ENCODE measurements around the gene BAZ2B. TPM values are rescaled to one million over a fixed set of nuclear protein-coding genes. Genes with fewer than 3 reads are reported as not detected.

Gene BAZ2B
- total RNA-seq, 1 experiment from 2014 or later, result 19.9 TPM

GRCh38 chr2:159546039-159546438 is 70.3 kb downstream of the BAZ2B start:
- Histone ChIP-seq H3K27me3 (ENCODE audit: insufficient read depth, low read length) (no peaks in the 10 kb centered on the region), H4K20me1 (ENCODE audit: insufficient read depth) (no peaks in the 10 kb centered on the region), H3K4me3 (replicated peaks in 1 of 2; ENCODE audit: low read depth in 1 of 2, low read length in 2 of 2) (no peak overlapping the region), H3K36me3 (ENCODE audit: control insufficient read depth in 1 of 2, insufficient read depth in 2 of 2, low read length in 2 of 2) (no peaks in the 10 kb centered on the region), H3K4me1 (ENCODE audit: control insufficient read depth in 1 of 2, insufficient read depth in 2 of 2, low read length in 2 of 2) (no peaks in the 10 kb centered on the region), H3K4me2 (ENCODE audit: low read length) (no peak overlapping the region), H3K9me3 (ENCODE audit: control insufficient read depth in 1 of 2, insufficient read depth in 1 of 2, low read depth in 1 of 2, low read length in 2 of 2) (no peaks in the 10 kb centered on the region; a peak in 1 of 4 replicates), H3K27ac (ENCODE audit: low read depth, low read length) (no peak overlapping the region), H3K9me2 (ENCODE audit: insufficient read depth) (no peaks in the 10 kb centered on the region), H3K79me2 (ENCODE audit: insufficient read depth, low read length) (no peaks in the 10 kb centered on the region), H3K9ac (ENCODE audit: low read length) (no peak overlapping the region), H2AFZ (ENCODE audit: low read depth, low read length, poor library complexity, severe bottlenecking) (no peak overlapping the region)
- DNase-seq (ENCODE audit: low read depth, low spot score) (no peak), ATAC-seq (no peak)
- ChIA-PET RAD21 (ENCODE audit: low non-redundant PET in 1 of 2, low total read pairs in 2 of 2, uncharacterized antibody in 2 of 2, unreplicated experiment in 2 of 2) (no interaction called here), POLR2A (no interaction called here), CTCF (no interaction called here)
- intact Hi-C loops (cut with micrococcal nuclease), result no loop called here
- no peak for TF ChIP-seq ZBTB33 (IDR thresholded peaks at IDR 0.05; ENCODE audit: extremely low read depth, insufficient replicate concordance, low read length)
- no peak for TF ChIP-seq POLR2AphosphoS5 (IDR thresholded peaks at IDR 0.05; ENCODE audit: low read depth, low read length)
- BruUV-seq (replicated peaks), result no TSS peak

GRCh38 chr2:159545085-159545484 is 71.3 kb downstream of the BAZ2B start:
- Histone ChIP-seq H3K4me1 (ENCODE audit: control insufficient read depth in 1 of 2, insufficient read depth in 2 of 2, low read length in 2 of 2) (no peaks in the 10 kb centered on the region), H3K4me3 (replicated peaks in 1 of 2; ENCODE audit: low read depth in 1 of 2, low read length in 2 of 2) (no peak overlapping the region), H3K27me3 (ENCODE audit: insufficient read depth, low read length) (no peaks in the 10 kb centered on the region), H4K20me1 (ENCODE audit: insufficient read depth) (no peaks in the 10 kb centered on the region), H3K9me2 (ENCODE audit: insufficient read depth) (no peaks in the 10 kb centered on the region), H3K27ac (ENCODE audit: low read depth, low read length) (no peak overlapping the region), H3K36me3 (ENCODE audit: control insufficient read depth in 1 of 2, insufficient read depth in 2 of 2, low read length in 2 of 2) (no peaks in the 10 kb centered on the region), H3K9me3 (ENCODE audit: control insufficient read depth in 1 of 2, insufficient read depth in 1 of 2, low read depth in 1 of 2, low read length in 2 of 2) (no peaks in the 10 kb centered on the region; a peak in 1 of 4 replicates), H3K4me2 (ENCODE audit: low read length) (no peak overlapping the region), H3K9ac (ENCODE audit: low read length) (no peak overlapping the region), H2AFZ (ENCODE audit: low read depth, low read length, poor library complexity, severe bottlenecking) (no peak overlapping the region), H3K79me2 (ENCODE audit: insufficient read depth, low read length) (no peaks in the 10 kb centered on the region)
- ATAC-seq (no peak), DNase-seq (ENCODE audit: low read depth, low spot score) (no peak)
- POLR2A ChIA-PET, result no interaction called here
- CTCF ChIA-PET, result no interaction called here
- intact Hi-C loops (cut with micrococcal nuclease), result no loop called here
- no peak for TF ChIP-seq ZFX (IDR thresholded peaks at IDR 0.05)
- TF ChIP-seq CTCF (IDR thresholded peaks at IDR 0.05 in 2 of 3, conservative IDR thresholded peaks at IDR 0.05 in 1 of 3; ENCODE audit: borderline replicate concordance in 1 of 3, insufficient read depth in 1 of 3, low read depth in 2 of 3, low read length in 2 of 3), result no peak
- TF ChIP-seq ZBTB33 (IDR thresholded peaks at IDR 0.05; ENCODE audit: extremely low read depth, insufficient replicate concordance, low read length), result no peak
- TF ChIP-seq SP1 (IDR thresholded peaks at IDR 0.05; ENCODE audit: low read depth), result no peak
- TF ChIP-seq RAD21 (IDR thresholded peaks at IDR 0.05; ENCODE audit: low read depth), result no peak
- TF ChIP-seq CEBPB (IDR thresholded peaks at IDR 0.05; ENCODE audit: low read depth), result no peak
- RAD21 ChIA-PET (ENCODE audit: low non-redundant PET in 1 of 2, low total read pairs in 2 of 2, uncharacterized antibody in 2 of 2, unreplicated experiment in 2 of 2), result no interaction called here
- BruUV-seq (replicated peaks), result no TSS peak
